KBM-7 (cell line): ENCODE results near the gene SOX18.
"Not testable (repeated sequence)": the region's sequence is repeated elsewhere in the genome, so short reads cannot be mapped to it uniquely, and the experiment has no call there.

Source experiments
- DNase-seq: peaks from one replicate; pipeline ENCODE4 v3.0.0-alpha.2; 2015
- in situ Hi-C: fragments of 300-500 bp; cut with MboI; formaldehyde crosslinking; loops from 2 replicates; pipeline ENCODE4 v1.14.3; 2020; ENCODE audit warnings: low sequenced_read_pairs, low pct_unique_long_range_greater_than_20kb, mixed read lengths

Gene SOX18

GRCh38 chr20:64049060-64049877 is at the start of gene SOX18:
SOX18 (minus strand) TSS chr20:64049639; CDS start chr20:64049516, 123 bp downstream.
- in situ Hi-C loops, result no loop called here
- no peak for DNase-seq

- no peak for DNase-seq
- in situ Hi-C loops, result no loop called here
These were observed 49.1 kb upstream of the SOX18 start for GRCh38 chr20:64098471-64099013.

GRCh38 chr20:64096535-64096934 is 47.1 kb upstream of the SOX18 start:
- in situ Hi-C loops, result no loop called here
- DNase-seq, result no peak

- in situ Hi-C loops, result no loop called here
- DNase-seq, result no peak
These were observed 46.5 kb upstream of the SOX18 start for GRCh38 chr20:64095927-64096326.

- DNase-seq, result no peak
- in situ Hi-C loops, result no loop called here
These were observed 46.0 kb upstream of the SOX18 start for GRCh38 chr20:64095455-64095854.

GRCh38 chr20:64093013-64093503 is 43.6 kb upstream of the SOX18 start:
- in situ Hi-C loops, result no loop called here

GRCh38 chr20:64092258-64093012 is 43.0 kb upstream of the SOX18 start:
- in situ Hi-C loops, result no loop called here
- DNase-seq, result no peak

More at GRCh38 chr20:64093013-64093503, 43.6 kb upstream of the SOX18 start:
- DNase-seq, result no peak

GRCh38 chr20:64091770-64092169 is 42.3 kb upstream of the SOX18 start:
- in situ Hi-C loops, result no loop called here
- DNase-seq, result no peak

- DNase-seq, result no peak
These were observed 41.9 kb upstream of the SOX18 start for GRCh38 chr20:64091340-64091739.

GRCh38 chr20:64090165-64090564 is 40.7 kb upstream of the SOX18 start:
- DNase-seq, result no peak
- in situ Hi-C loops, result no loop called here

More at GRCh38 chr20:64091340-64091739, 41.9 kb upstream of the SOX18 start:
- in situ Hi-C loops, result no loop called here

- DNase-seq, in situ Hi-C loops: not testable (repeated sequence)
These were observed 39.1 kb upstream of the SOX18 start for GRCh38 chr20:64088586-64088985.

- in situ Hi-C loops, DNase-seq: not testable (repeated sequence)
These were observed 37.9 kb upstream of the SOX18 start for GRCh38 chr20:64087226-64087825.

- in situ Hi-C loops, result no loop called here
- DNase-seq, result no peak
These were observed 37.4 kb upstream of the SOX18 start for GRCh38 chr20:64086801-64087200.

- DNase-seq, result no peak
- in situ Hi-C loops, result no loop called here
These were observed 35.3 kb upstream of the SOX18 start for GRCh38 chr20:64084685-64085152.

- in situ Hi-C loops, result no loop called here
- DNase-seq, result no peak
These were observed 34.6 kb upstream of the SOX18 start, which contains the start of gene LKAAEAR1 for GRCh38 chr20:64083804-64084684. LKAAEAR1 (minus strand) TSS chr20:64084398; CDS start chr20:64084219, 179 bp downstream.

- in situ Hi-C loops, result no loop called here
- DNase-seq, result peak; percentile 83
These were observed 34.0 kb upstream of the SOX18 start for GRCh38 chr20:64083378-64083803.

- in situ Hi-C loops, result no loop called here
- DNase-seq, result no peak
These were observed 33.5 kb upstream of the SOX18 start for GRCh38 chr20:64082820-64083377.

GRCh38 chr20:64082126-64082731 is 32.8 kb upstream of the SOX18 start:
- in situ Hi-C loops, result no loop called here
- peak; percentile 61 for DNase-seq
